Measurements from ENCODE around the gene SLC35D1.

DNA sequence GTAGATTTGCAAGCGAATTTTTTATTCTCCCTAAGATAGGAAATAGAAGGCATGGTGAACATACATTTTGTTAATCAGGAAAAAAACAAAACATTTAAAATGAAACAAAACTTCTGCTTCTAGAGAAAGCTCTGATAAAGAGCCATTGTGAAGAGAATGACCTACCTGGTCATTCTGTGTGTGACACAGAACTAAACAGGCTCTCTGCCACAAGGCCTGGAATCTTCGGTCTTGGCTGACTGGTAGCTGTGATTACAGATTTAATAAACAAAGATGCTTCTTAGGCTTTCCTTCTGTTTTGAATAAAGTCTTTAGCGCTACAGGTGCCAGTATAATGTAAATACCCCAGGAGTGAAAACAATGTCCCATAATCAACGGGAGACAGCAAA lies 22.1 kb downstream of the SLC35D1 start:
- TF ChIP-seq, protein P1, sequence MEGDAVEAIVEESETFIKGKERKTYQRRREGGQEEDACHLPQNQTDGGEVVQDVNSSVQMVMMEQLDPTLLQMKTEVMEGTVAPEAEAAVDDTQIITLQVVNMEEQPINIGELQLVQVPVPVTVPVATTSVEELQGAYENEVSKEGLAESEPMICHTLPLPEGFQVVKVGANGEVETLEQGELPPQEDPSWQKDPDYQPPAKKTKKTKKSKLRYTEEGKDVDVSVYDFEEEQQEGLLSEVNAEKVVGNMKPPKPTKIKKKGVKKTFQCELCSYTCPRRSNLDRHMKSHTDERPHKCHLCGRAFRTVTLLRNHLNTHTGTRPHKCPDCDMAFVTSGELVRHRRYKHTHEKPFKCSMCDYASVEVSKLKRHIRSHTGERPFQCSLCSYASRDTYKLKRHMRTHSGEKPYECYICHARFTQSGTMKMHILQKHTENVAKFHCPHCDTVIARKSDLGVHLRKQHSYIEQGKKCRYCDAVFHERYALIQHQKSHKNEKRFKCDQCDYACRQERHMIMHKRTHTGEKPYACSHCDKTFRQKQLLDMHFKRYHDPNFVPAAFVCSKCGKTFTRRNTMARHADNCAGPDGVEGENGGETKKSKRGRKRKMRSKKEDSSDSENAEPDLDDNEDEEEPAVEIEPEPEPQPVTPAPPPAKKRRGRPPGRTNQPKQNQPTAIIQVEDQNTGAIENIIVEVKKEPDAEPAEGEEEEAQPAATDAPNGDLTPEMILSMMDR (conservative IDR thresholded peaks at IDR 0.05; ENCODE audit: low read length): no peak
- no peak for TF ChIP-seq EZH2phosphoT487 (IDR thresholded peaks at IDR 0.05; ENCODE audit: borderline replicate concordance)

Data from Loucy (cell line).